Colon (tissue), 2 donors: ENCODE data around the gene DLG3.
A peak's percentile ranks its signal among the peaks of the same experiment; 100 is the strongest.

Experiments used
- FAIRE-seq: peaks from 2 replicates; lab custom pipeline; 2012; peaks lifted over from hg19 to GRCh38; lab: Jason Lieb, UNC
- donor health status: control.
- donor health status: control.

The DLG3 gene

DNA sequence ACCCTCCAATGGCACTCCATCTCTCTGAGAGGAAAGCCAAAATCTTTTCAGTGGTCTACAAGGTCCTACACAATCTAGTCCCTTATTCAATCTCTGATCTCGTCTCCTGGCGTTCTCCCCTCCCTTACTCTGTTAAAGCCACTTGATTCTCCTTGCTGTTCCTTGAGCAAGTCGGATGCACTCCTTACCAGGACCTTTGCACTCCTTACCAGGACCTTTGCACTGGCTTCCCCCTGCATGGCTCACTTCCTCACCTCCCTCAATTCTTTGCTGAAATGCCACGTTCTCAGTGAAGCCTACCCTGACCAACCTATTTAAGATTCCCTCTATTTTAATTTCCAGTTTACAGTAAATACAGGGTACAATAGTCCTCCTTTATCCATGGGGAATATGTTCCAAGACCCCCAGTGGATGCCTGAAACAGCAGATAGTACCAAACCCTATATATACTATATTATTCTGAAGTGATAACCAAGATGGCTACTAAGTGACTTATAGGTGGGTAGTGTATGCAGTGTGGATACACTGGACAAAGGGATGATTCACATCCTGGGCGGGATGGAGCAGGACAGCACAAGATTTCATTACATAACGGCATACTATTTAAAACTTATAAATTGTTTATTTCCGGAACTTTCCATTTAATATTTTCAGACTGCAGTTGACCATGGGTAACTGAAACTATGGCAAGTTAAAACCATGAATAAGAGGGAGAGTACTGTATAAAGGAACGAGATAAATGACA lies 6.5 kb upstream of the DLG3 start:
- no peak for FAIRE-seq

DNA sequence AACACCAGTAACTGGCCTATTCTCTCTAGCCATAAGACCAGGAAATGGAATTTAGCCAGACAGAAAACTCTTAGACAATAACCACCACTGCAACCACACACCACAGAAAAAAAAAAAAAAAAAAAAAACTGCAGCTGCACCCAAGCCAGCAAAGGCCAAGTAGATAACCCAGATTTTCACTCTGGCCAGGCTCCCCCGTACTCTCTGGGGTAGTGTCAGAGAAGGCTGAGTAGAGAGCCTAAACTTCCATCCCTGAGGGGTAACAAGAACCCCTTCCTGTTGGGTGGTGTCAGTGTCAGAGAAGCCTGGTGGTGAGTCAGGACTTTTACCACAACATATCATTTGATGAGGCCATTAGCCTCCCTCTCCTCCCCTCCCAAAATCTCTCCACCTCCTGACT lies 5.6 kb upstream of the DLG3 start:
- no peak for FAIRE-seq

DNA sequence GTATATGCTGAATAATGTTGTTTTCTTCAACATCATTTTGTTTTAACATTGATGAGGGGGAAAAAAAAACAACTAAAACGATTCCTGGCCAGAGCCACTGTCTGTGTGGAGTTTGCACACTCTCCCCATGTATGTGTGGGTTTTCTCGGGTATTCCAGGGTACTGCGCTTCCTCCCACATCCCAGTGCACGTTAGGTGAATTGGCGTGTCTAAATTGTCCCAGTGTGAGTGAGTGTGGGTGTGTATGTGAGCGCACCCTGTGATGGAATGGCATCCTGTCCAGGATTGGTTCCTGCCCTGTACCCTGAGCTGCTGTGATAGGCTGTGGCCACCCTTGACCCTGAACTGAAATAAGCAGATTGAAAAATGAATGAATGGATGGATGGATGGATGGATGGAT lies 2.4 kb upstream of the DLG3 start:
- FAIRE-seq, result no peak

GRCh38 chrX:70444946-70445656 lies 466 bp downstream of the DLG3 start:
- FAIRE-seq, result no peak

DNA sequence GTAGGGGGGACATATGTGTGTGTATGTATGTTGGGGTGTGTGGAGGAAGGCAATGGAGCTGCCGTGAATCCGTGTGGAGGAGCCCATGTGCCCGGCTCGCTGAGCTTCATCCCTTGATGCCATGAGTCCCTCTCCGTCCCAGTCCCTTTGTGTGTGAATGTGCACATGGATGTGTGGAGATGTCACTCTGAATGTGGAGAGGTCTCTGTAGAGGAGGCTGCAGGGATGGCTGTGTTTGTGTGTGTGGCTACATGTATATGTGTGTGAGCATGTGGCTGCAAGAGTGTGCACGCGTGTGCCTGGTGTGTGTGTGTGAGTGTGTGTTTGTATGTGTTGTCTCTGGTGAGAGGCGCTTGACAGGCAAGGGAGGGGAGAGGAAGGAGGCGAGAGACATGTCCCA lies 1.3 kb downstream of the DLG3 start:
- FAIRE-seq, result no peak

DNA sequence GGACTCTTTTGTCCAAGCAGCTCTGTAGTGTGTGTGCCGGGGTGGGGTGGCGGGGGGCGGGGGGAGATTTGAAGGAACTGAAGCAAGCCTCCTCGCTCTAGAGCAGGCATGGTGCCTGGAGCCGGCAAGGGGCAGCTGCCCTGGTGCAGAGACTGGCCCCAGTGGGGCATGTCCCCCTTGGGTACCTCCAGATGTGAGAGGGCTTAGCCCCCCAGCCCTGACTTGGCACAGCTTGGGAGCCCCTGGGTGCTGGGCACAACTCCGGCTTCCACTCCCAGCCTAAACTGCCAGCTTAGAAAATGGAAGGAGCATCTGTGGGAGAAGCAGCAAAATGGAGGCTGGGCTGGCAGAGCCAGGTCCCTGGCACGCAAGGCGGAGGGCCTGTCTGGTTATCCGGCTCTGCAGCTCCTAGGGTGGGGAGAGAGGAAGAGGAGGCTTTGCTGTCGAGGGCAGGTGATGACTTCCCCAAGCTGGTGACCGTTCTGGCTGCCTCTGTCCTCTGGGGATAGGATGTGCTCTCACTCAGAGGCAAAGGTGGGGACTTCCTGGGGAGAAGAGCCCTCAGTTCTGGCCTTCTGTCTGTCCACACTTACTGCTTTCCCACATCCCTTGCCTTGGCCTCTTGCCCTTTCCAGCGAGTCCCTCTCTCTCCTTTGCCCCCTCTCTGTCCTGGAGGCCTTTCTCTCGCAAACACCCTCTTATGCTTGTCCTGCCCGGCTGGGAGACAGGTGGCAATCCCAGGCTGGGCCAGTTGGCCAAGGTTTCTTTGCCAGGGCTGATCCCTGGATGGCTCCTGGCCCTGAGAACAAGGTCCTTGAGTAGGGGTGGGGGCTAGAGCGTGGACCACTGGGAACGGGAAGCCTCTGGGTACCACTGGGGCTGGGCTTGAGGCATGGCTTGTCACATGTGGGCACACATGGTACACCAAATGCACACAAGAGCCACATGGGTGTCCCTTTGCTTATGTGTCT lies 2.0 kb downstream of the DLG3 start:
- no peak for FAIRE-seq

- no peak for FAIRE-seq
Observed at GRCh38 chrX:70449457-70449966, 4.9 kb downstream of the DLG3 start.

GRCh38 chrX:70452143-70452733 lies 7.6 kb downstream of the DLG3 start:
- FAIRE-seq, result no peak

- no peak for FAIRE-seq
Observed at GRCh38 chrX:70453024-70453618, 8.5 kb downstream of the DLG3 start.

DNA sequence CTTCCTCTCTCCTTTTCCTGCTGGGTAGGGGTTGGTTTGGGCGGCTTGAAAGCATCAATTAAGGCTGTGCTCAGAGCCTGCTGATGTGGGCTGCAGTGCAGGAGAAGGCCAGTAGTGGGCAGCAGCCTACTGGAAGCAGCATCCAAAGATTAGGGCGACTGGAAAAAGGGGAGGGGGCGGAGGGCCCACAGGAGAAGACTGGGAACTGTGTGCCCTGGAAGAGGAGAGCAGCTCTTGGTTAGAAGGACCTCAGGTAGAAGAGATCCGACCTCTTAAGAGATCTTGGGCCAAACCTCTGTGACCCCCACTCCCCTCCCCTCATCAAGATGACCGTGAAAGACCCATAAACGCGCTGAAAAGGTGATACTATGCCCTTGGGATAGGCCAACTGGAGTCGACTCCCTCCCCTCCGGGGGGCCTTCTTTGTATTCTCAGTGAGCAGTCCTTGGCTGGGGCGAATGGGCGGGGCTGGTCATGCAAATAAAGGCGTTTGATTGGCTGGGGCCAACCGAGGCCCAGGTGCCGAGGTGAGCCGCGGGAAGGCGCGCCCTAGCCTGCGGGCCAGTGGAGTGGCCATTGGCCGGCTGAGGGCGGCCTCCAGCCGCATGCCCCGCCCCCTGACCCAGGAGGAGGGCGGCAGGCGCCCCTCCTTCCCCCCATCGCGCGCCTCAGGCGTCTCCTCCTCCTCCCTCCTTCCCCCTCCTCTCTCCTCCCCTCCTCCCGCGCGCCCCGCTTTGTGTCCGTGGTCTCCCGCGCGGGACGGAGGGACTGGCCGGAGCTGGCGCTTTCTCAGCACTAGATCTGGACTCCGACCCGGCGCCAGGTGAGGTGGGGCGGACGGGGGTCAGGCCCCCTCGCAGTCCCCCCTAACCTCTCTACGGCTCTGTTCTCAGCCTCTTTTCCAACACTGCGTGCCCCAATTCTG lies 10.1 kb downstream of the DLG3 start:
- FAIRE-seq, result peak; percentile 55

- FAIRE-seq, result no peak
Observed at GRCh38 chrX:70455366-70456202, 10.9 kb downstream of the DLG3 start.

DNA sequence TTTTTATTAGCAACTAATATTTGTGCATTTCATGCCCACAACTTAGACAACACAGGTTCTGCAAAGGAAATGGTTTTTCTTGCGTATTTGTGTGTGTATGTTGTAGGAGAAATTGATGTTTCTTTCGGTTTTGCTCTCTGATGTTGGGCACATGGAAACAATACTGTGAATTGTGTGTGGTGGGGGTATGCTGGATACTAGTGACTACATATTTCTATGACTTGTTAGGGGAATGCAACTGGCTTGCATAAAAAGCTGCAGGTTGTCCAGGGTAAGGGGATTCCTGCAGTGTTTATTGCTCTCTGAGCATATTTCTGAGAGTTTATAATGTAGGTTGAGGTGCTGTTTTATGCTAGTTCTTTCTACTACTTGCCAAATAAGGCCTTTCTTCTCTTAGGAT lies 11.6 kb downstream of the DLG3 start:
- FAIRE-seq, result no peak

- FAIRE-seq, result no peak
Observed at GRCh38 chrX:70461026-70461425, 16.4 kb downstream of the DLG3 start.

DNA sequence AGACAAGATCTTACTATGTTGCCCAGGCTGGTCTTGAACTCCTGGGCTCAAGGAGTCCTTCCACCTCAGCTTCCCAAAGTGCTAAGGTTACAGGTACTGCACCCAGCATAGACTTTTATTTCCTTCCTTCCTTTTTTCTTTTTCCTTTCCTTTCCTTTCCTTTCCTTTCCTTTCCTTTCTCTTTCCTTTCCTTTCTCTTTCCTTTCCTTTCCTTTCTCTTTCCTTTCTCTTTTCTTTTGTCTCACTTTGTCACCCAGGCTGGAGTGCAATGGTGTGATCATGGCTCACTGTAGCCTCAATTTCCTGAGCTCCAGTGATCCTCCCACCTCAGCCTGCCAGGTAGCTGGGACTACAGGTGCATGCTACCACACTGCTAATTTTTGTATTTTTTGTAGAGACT lies 19.4 kb downstream of the DLG3 start:
- no peak for FAIRE-seq

- no peak for FAIRE-seq
Observed at GRCh38 chrX:70466968-70467367, 22.3 kb downstream of the DLG3 start.

- FAIRE-seq, result no peak
Observed at GRCh38 chrX:70468709-70469108, 24.1 kb downstream of the DLG3 start.

DNA sequence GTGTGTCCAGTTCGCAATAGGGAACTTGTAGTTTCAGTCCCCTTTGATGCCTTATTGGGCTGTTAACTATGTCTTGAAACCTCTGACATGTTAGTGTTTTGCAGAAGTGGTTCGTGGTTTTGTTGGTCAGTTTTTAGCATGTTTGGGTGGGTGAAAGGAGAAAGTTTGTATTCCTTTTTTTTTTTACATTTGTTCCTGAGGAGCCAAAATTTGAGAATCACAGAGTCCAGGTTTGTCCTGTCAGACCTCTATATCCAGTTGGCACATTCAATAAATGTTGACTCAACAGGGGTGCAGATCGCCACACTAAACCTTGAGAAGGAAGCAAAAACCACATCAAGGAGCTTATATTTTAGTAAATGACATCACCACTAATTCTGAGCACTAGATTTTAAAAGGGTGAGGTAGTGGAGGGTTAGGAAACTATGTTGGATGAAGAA lies 26.2 kb downstream of the DLG3 start:
- no peak for FAIRE-seq

DNA sequence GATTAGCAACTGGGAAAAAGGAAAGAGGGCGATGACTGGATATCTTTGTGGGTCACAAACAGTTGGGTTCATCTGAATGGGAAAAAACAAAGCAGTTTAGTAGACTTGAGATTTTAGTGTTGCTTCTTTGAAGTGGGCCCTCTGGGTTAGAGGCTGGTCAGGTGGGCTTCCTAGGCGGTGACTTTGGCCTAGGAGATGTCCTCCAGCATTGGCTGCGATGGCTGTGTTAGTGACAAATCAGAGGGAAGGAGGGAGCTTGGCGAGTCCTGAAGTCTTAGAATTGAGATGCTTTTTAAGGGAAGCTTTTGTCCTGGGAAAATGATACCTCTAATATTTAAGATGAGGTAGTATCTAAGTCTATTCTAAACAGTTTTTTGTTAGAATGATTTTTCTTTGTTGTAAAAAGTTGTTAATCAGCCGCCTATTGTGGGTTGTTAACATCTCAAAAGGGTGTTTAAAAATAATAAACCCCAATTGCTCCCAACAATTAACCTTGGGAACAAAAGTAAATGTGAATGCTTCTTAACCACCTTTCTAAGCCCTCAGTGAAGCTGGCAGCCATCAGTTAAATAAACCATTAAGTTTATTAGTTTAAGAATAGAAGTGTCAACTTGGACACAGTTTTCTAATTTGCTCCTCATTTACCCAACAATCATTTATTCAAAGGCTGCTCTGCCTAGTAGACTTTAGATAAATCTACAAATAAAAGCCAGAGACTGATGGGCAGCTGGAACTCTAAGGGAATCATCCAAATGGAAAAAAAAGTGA lies 31.7 kb downstream of the DLG3 start:
- FAIRE-seq, result no peak
